Liver (tissue), 9 donors: ENCODE results near the gene RIPOR1. TPM values are rescaled to one million over a fixed set of nuclear protein-coding genes. Genes with fewer than 3 reads are reported as not detected.

Experiments used
- DNase-seq: peaks from one replicate; pipeline ENCODE4 v3.0.0-alpha.2; 2017; ENCODE audit warnings: low spot score
- H3K27ac ChIP-seq, 2 donors: one replicate each; pipeline ENCODE4 v1.7.0; 2013; ENCODE audit warnings: inconsistent platforms in 2 of 2, low read length in 2 of 2, control low read depth in 1 of 2, low read depth in 1 of 2, mild to moderate bottlenecking in 1 of 2
- H3K27me3 ChIP-seq, 4 donors: one replicate each; pipeline versions ENCODE4 v1.6.1 to v1.7.0; 2013; ENCODE audit warnings: low read length in 3 of 4, inconsistent platforms in 1 of 4, mild to moderate bottlenecking in 1 of 4, moderate library complexity in 1 of 4; ENCODE audit not compliant: control insufficient read depth in 4 of 4, insufficient read depth in 4 of 4
- H3K36me3 ChIP-seq, 4 donors: one replicate each; pipeline versions ENCODE4 v1.6.1 to v1.7.0; 2013; ENCODE audit warnings: low read length in 3 of 4, mild to moderate bottlenecking in 3 of 4, low read depth in 1 of 4, moderate library complexity in 1 of 4; ENCODE audit not compliant: control insufficient read depth in 4 of 4, insufficient read depth in 3 of 4
- H3K4me1 ChIP-seq, 4 donors: one replicate each; pipeline versions ENCODE4 v1.6.1 to v1.7.0; 2013; ENCODE audit warnings: low read length in 3 of 4, mild to moderate bottlenecking in 3 of 4, moderate library complexity in 1 of 4; ENCODE audit not compliant: control insufficient read depth in 4 of 4, insufficient read depth in 4 of 4
- H3K4me3 ChIP-seq, 3 donors: one replicate each; pipeline versions ENCODE4 v1.6.1 to v1.7.0; 2013; ENCODE audit warnings: low read length in 3 of 3, control low read depth in 1 of 3, low read depth in 1 of 3, mild to moderate bottlenecking in 1 of 3
- H3K9ac ChIP-seq, 2 donors: one replicate each; pipeline ENCODE4 v1.7.0; 2013; ENCODE audit warnings: low read length in 2 of 2, mild to moderate bottlenecking in 2 of 2, moderate library complexity in 2 of 2, control low read depth in 1 of 2, low read depth in 1 of 2
- H3K9me3 ChIP-seq, 4 donors: one replicate each; pipeline versions ENCODE4 v1.6.1 to v1.7.0; 2013; ENCODE audit warnings: low read length in 3 of 4; ENCODE audit not compliant: control insufficient read depth in 4 of 4
- EGR1 ChIP-seq, 2 donors: IDR thresholded peaks; 2 replicates each; pipeline ENCODE4 v1.6.1; 2016 to 2018; ENCODE audit warnings: antibody characterized with exemption in 2 of 2, low read depth in 2 of 2
- FOXA1 ChIP-seq: IDR thresholded peaks from 2 replicates; pipeline ENCODE4 v1.6.1; 2016; ENCODE audit warnings: antibody characterized with exemption
- FOXA2 ChIP-seq: IDR thresholded peaks from 2 replicates; pipeline ENCODE4 v1.6.1; 2016; ENCODE audit warnings: antibody characterized with exemption
- GABPA ChIP-seq, 2 donors: IDR thresholded peaks in 1 of 2; conservative IDR thresholded peaks in 1 of 2; 2 replicates each; pipeline ENCODE4 v1.6.1; 2016; ENCODE audit warnings: antibody characterized with exemption in 2 of 2, mild to moderate bottlenecking in 1 of 2, moderate library complexity in 1 of 2
- HNF4A ChIP-seq, 2 donors: conservative IDR thresholded peaks; 2 replicates each; pipeline ENCODE4 v1.6.1; 2016; ENCODE audit warnings: antibody characterized with exemption in 2 of 2, mild to moderate bottlenecking in 2 of 2
- HNF4G ChIP-seq: IDR thresholded peaks from 2 replicates; pipeline ENCODE4 v1.6.1; 2016; ENCODE audit warnings: antibody characterized with exemption
- JUND ChIP-seq, 2 donors: IDR thresholded peaks; 2 replicates each; pipeline ENCODE4 v1.6.1; 2016; ENCODE audit warnings: antibody characterized with exemption in 2 of 2
- NR2F2 ChIP-seq: IDR thresholded peaks from 2 replicates; pipeline ENCODE4 v1.6.1; 2016; ENCODE audit warnings: antibody characterized with exemption
- RAD21 ChIP-seq, 2 donors: IDR thresholded peaks; 2 replicates each; pipeline ENCODE4 v1.6.1; 2016; ENCODE audit warnings: antibody characterized with exemption in 2 of 2, mild to moderate bottlenecking in 2 of 2
- RXRA ChIP-seq, 2 donors: IDR thresholded peaks; 2 replicates each; pipeline ENCODE4 v1.6.1; 2017 to 2018; ENCODE audit warnings: antibody characterized with exemption in 2 of 2, mild to moderate bottlenecking in 1 of 2
- SP1 ChIP-seq: IDR thresholded peaks from 2 replicates; pipeline ENCODE4 v1.6.1; 2018; ENCODE audit warnings: antibody characterized with exemption, mild to moderate bottlenecking
- TAF1 ChIP-seq: conservative IDR thresholded peaks from 2 replicates; pipeline ENCODE4 v1.6.1; 2016; ENCODE audit warnings: antibody characterized with exemption, mild to moderate bottlenecking
- YY1 ChIP-seq: IDR thresholded peaks from 2 replicates; pipeline ENCODE4 v1.6.1; 2016; ENCODE audit warnings: antibody characterized with exemption, mild to moderate bottlenecking
- WGBS: extraction: QIAGEN DNeasy Blood & Tissue Kit; methylation state at CpG from one replicate; pipeline ENCODE4 v1.1.7; 2013; 5-methylcytosine and 5-hydroxymethylcytosine counted together
- polyA plus RNA-seq, 2 donors: library from polyadenylated mRNA; stranded (reverse) in 1 of 2; unstranded in 1 of 2; fragments of 200-250 nt in 1 of 2; fragments of >200 nt in 1 of 2; fragmentation: Nextera tagmentation in 1 of 2; extraction: Ambion mirVana in 1 of 2; gene quantifications; one replicate each; pipeline versions ENCODE4 v1.2.1 to v1.2.3, GENCODE V29; 2013 to 2015
- total RNA-seq, 2 donors: library from RNA; depleted of rRNA; stranded (reverse); fragments of >200 nt; gene quantifications; one replicate each; pipeline ENCODE4 v1.2.3, GENCODE V29; 2014
- TF ChIP-seq, protein P1 (sequence below): IDR thresholded peaks from 2 replicates; pipeline ENCODE4 v1.6.1; 2016; ENCODE audit warnings: antibody characterized with exemption
- TF ChIP-seq, protein P2 (sequence below): IDR thresholded peaks from 2 replicates; pipeline ENCODE4 v1.6.1; 2016; ENCODE audit warnings: antibody characterized with exemption
- TF ChIP-seq, protein P3 (sequence below): fragments of 150-350 bp; IDR thresholded peaks from 2 replicates; pipeline ENCODE4 v1.5.1; 2017; ENCODE audit warnings: improper control_type of control experiment, low read depth, low read length; ENCODE audit not compliant: missing input control
- TF ChIP-seq, protein P4 (sequence below): IDR thresholded peaks from 2 replicates; pipeline ENCODE4 v1.6.1; 2016; ENCODE audit warnings: antibody characterized with exemption
- TF ChIP-seq, protein P5 (sequence below): IDR thresholded peaks from 2 replicates; pipeline ENCODE4 v1.6.1; 2016; ENCODE audit warnings: antibody characterized with exemption, mild to moderate bottlenecking
- donor health status: healthy.
- donor health status: healthy.
- donor health status: healthy.
- donor health status: healthy.
- donor health status: healthy.

The RIPOR1 gene
- total and polyA plus RNA-seq, 4 donors, result 7.6 to 25.2 (median 15.3) TPM

DNA sequence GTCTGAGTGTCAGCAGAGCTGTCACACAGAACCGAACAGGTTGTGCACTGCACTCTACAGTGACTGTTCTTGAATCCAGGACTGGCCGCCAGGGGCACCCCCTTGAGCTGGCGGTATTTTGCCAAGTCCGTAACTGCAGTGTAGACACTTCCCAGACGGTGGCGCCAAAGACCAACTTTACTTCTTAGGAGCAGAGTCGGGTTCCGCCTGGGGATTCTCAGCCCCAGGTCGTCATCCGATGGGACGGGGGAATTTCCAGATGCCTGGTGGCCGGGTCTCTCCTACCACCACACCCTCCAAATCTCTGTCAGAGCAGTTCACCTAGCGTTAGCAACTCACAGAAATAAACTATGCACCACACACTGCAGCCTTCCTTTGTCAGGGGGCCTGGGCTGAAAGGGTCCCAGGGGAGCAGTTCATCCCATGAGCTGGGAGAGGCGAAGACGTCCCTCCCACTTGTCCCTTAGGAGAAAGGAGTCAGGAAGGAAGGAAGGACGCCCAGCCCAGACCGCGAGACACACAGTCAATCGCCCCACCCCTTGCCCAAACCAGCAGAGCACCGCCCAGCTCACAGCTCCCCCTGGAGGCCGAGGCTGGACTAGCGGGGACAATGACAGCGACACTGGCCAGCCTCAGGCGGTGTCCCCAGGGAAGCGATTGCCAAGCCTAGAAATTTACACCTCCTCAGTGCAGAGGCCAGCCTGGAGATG, 7.4 kb upstream of the RIPOR1 start:
- TF ChIP-seq EGR1 (IDR thresholded peaks at IDR 0.05; ENCODE audit: low read depth in 2 of 2) (no peak), RXRA (IDR thresholded peaks at IDR 0.05) (peak; percentile 42 to 46), NR2F2 (peak; percentile 11), JUND (IDR thresholded peaks at IDR 0.05) (peak in 1 of 2 donors; percentile 28), TAF1 (no peak), GABPA (IDR thresholded peaks at IDR 0.05 in 1 of 2, conservative IDR thresholded peaks at IDR 0.05 in 1 of 2) (peak in 1 of 2 donors; percentile 18), RAD21 (IDR thresholded peaks at IDR 0.05) (peak; percentile 86 to 96), SP1 (no peak), FOXA1 (no peak), YY1 (peak; percentile 53), FOXA2 (no peak), HNF4G (no peak), HNF4A (conservative IDR thresholded peaks at IDR 0.05) (no peak)
- TF ChIP-seq, protein P1, sequence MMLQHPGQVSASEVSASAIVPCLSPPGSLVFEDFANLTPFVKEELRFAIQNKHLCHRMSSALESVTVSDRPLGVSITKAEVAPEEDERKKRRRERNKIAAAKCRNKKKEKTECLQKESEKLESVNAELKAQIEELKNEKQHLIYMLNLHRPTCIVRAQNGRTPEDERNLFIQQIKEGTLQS, result no peak
- TF ChIP-seq, protein P2, sequence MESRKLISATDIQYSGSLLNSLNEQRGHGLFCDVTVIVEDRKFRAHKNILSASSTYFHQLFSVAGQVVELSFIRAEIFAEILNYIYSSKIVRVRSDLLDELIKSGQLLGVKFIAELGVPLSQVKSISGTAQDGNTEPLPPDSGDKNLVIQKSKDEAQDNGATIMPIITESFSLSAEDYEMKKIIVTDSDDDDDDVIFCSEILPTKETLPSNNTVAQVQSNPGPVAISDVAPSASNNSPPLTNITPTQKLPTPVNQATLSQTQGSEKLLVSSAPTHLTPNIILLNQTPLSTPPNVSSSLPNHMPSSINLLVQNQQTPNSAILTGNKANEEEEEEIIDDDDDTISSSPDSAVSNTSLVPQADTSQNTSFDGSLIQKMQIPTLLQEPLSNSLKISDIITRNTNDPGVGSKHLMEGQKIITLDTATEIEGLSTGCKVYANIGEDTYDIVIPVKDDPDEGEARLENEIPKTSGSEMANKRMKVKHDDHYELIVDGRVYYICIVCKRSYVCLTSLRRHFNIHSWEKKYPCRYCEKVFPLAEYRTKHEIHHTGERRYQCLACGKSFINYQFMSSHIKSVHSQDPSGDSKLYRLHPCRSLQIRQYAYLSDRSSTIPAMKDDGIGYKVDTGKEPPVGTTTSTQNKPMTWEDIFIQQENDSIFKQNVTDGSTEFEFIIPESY, result no peak
- TF ChIP-seq, protein P3, sequence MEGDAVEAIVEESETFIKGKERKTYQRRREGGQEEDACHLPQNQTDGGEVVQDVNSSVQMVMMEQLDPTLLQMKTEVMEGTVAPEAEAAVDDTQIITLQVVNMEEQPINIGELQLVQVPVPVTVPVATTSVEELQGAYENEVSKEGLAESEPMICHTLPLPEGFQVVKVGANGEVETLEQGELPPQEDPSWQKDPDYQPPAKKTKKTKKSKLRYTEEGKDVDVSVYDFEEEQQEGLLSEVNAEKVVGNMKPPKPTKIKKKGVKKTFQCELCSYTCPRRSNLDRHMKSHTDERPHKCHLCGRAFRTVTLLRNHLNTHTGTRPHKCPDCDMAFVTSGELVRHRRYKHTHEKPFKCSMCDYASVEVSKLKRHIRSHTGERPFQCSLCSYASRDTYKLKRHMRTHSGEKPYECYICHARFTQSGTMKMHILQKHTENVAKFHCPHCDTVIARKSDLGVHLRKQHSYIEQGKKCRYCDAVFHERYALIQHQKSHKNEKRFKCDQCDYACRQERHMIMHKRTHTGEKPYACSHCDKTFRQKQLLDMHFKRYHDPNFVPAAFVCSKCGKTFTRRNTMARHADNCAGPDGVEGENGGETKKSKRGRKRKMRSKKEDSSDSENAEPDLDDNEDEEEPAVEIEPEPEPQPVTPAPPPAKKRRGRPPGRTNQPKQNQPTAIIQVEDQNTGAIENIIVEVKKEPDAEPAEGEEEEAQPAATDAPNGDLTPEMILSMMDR, result peak; percentile 99
- TF ChIP-seq, protein P4, sequence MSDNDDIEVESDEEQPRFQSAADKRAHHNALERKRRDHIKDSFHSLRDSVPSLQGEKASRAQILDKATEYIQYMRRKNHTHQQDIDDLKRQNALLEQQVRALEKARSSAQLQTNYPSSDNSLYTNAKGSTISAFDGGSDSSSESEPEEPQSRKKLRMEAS, result no peak
- TF ChIP-seq, protein P5, sequence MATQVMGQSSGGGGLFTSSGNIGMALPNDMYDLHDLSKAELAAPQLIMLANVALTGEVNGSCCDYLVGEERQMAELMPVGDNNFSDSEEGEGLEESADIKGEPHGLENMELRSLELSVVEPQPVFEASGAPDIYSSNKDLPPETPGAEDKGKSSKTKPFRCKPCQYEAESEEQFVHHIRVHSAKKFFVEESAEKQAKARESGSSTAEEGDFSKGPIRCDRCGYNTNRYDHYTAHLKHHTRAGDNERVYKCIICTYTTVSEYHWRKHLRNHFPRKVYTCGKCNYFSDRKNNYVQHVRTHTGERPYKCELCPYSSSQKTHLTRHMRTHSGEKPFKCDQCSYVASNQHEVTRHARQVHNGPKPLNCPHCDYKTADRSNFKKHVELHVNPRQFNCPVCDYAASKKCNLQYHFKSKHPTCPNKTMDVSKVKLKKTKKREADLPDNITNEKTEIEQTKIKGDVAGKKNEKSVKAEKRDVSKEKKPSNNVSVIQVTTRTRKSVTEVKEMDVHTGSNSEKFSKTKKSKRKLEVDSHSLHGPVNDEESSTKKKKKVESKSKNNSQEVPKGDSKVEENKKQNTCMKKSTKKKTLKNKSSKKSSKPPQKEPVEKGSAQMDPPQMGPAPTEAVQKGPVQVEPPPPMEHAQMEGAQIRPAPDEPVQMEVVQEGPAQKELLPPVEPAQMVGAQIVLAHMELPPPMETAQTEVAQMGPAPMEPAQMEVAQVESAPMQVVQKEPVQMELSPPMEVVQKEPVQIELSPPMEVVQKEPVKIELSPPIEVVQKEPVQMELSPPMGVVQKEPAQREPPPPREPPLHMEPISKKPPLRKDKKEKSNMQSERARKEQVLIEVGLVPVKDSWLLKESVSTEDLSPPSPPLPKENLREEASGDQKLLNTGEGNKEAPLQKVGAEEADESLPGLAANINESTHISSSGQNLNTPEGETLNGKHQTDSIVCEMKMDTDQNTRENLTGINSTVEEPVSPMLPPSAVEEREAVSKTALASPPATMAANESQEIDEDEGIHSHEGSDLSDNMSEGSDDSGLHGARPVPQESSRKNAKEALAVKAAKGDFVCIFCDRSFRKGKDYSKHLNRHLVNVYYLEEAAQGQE, result no peak
- DNase-seq, result peak; percentile 98
- WGBS, result under 1% methylated on average over 25 of the region's 25 CpGs
- Histone ChIP-seq H3K4me1 (peaks cover 1 to 26% (median 18%) of the 10 kb centered on the region in 4 donors), H3K9me3 (no peaks in the 10 kb centered on the region), H3K27ac (peak overlapping the region; percentile 68 to 84), H3K36me3 (no peaks in the 10 kb centered on the region), H3K9ac (peak overlapping the region in 1 of 2 donors; percentile 3), H3K4me3 (peak overlapping the region; percentile 11 to 48 (median 37)), H3K27me3 (no peaks in the 10 kb centered on the region)
